Skeletal muscle tissue (tissue), 4 donors: Measurements from ENCODE around the gene GKN1. TPM values are rescaled to one million over a fixed set of nuclear protein-coding genes. Genes with fewer than 3 reads are reported as not detected.

Experiments
- H3K27ac ChIP-seq: one replicate; pipeline ENCODE4 v1.7.0; 2013; ENCODE audit warnings: mild to moderate bottlenecking, low read depth, low read length, inconsistent platforms
- H3K27me3 ChIP-seq, 3 donors: one replicate each; pipeline ENCODE4 v1.7.0; 2013; ENCODE audit warnings: low read length in 3 of 3; ENCODE audit not compliant: control insufficient read depth in 3 of 3, insufficient read depth in 3 of 3
- H3K36me3 ChIP-seq, 3 donors: one replicate each; pipeline ENCODE4 v1.7.0; 2013; ENCODE audit warnings: low read length in 3 of 3; ENCODE audit not compliant: control insufficient read depth in 3 of 3, insufficient read depth in 3 of 3
- H3K4me1 ChIP-seq, 3 donors: one replicate each; pipeline ENCODE4 v1.7.0; 2013; ENCODE audit warnings: low read length in 3 of 3, mild to moderate bottlenecking in 3 of 3; ENCODE audit not compliant: control insufficient read depth in 3 of 3, insufficient read depth in 3 of 3
- H3K4me3 ChIP-seq, 3 donors: one replicate each; pipeline ENCODE4 v1.7.0; 2013; ENCODE audit warnings: low read length in 3 of 3
- H3K9ac ChIP-seq, 3 donors: one replicate each; pipeline ENCODE4 v1.7.0; 2013; ENCODE audit warnings: low read length in 3 of 3, mild to moderate bottlenecking in 3 of 3, moderate library complexity in 2 of 3, low read depth in 1 of 3
- H3K9me3 ChIP-seq, 3 donors: one replicate each; pipeline ENCODE4 v1.7.0; 2013; ENCODE audit warnings: low read length in 3 of 3; ENCODE audit not compliant: control insufficient read depth in 3 of 3
- total RNA-seq: library from RNA; depleted of rRNA; stranded (reverse); fragments of >200 nt; gene quantifications from one replicate; pipeline ENCODE4 v1.2.3, GENCODE V29; 2014
- donor health status: Osteomylitis.

GKN1 gene
- total RNA-seq, 1 donor from 2014 or later = not detected

GRCh38 chr2:69012310-69013141 lies 38.1 kb downstream of the GKN1 start:
- Histone ChIP-seq H3K9ac (peak overlapping the region; percentile 69 to 77 (median 76)), H3K9me3 (no peaks in the 10 kb centered on the region), H3K27ac (peak overlapping the region; percentile 65), H3K36me3 (no peaks in the 10 kb centered on the region), H3K4me1 (peaks cover 21 to 24% (median 22%) of the 10 kb centered on the region in 3 donors), H3K27me3 (peaks cover 0 to 18% (median 15%) of the 10 kb centered on the region in 3 donors), H3K4me3 (peak overlapping the region; percentile 77 to 86 (median 82))

GRCh38 chr2:69013142-69013839 lies 38.9 kb downstream of the GKN1 start, which contains the start of gene ANTXR1:
ANTXR1 (plus strand) TSS chr2:69013179; CDS start chr2:69013500, 321 bp downstream.
- peaks cover 0 to 18% (median 15%) of the 10 kb centered on the region in 3 donors for H3K27me3 ChIP-seq
- no peaks in the 10 kb centered on the region for H3K9me3 ChIP-seq
- H3K4me3 ChIP-seq = peak within 1 kb of the TSS; percentile 77 to 86 (median 82)
- H3K9ac ChIP-seq = peak within 1 kb of the TSS; percentile 69 to 77 (median 76)
- no peaks in the 10 kb centered on the region for H3K36me3 ChIP-seq
- H3K4me1 ChIP-seq = peaks cover 21 to 26% (median 22%) of the 10 kb centered on the region in 3 donors
- H3K27ac ChIP-seq = peak within 1 kb of the TSS; percentile 65

GRCh38 chr2:69013840-69014821 lies 39.7 kb downstream of the GKN1 start:
- peaks cover 21 to 31% (median 22%) of the 10 kb centered on the region in 3 donors for H3K4me1 ChIP-seq
- peaks cover 0 to 18% (median 15%) of the 10 kb centered on the region in 3 donors for H3K27me3 ChIP-seq
- H3K4me3 ChIP-seq = peak overlapping the region; percentile 77 to 86 (median 82)
- H3K9me3 ChIP-seq = no peaks in the 10 kb centered on the region
- H3K36me3 ChIP-seq = no peaks in the 10 kb centered on the region
- peak overlapping the region; percentile 69 to 77 (median 76) for H3K9ac ChIP-seq
- H3K27ac ChIP-seq = peak overlapping the region; percentile 65

GRCh38 chr2:69017080-69017479 lies 42.6 kb downstream of the GKN1 start:
- Histone ChIP-seq H3K36me3 (no peaks in the 10 kb centered on the region), H3K4me1 (peaks cover 21 to 41% (median 28%) of the 10 kb centered on the region in 3 donors), H3K9me3 (no peaks in the 10 kb centered on the region), H3K9ac (no peak overlapping the region), H3K27me3 (peaks cover 0 to 18% (median 15%) of the 10 kb centered on the region in 3 donors), H3K27ac (no peak overlapping the region), H3K4me3 (peak overlapping the region in 1 of 3 donors; percentile 25)

- Histone ChIP-seq H3K4me3 (no peak overlapping the region), H3K9me3 (no peaks in the 10 kb centered on the region), H3K9ac (no peak overlapping the region), H3K27me3 (peaks cover 0 to 15% (median 14%) of the 10 kb centered on the region in 3 donors), H3K27ac (no peak overlapping the region), H3K4me1 (peaks cover 17 to 41% (median 23%) of the 10 kb centered on the region in 3 donors), H3K36me3 (no peaks in the 10 kb centered on the region)
Observed at GRCh38 chr2:69017835-69018234, 43.4 kb downstream of the GKN1 start.

- Histone ChIP-seq H3K9ac (no peak overlapping the region), H3K9me3 (no peaks in the 10 kb centered on the region), H3K4me1 (peaks cover 10 to 38% (median 21%) of the 10 kb centered on the region in 3 donors), H3K36me3 (no peaks in the 10 kb centered on the region), H3K27me3 (peaks cover 0 to 12% (median 9%) of the 10 kb centered on the region in 3 donors), H3K27ac (no peak overlapping the region), H3K4me3 (no peak overlapping the region)
Observed at GRCh38 chr2:69018678-69019095, 44.3 kb downstream of the GKN1 start.

- Histone ChIP-seq H3K4me1 (peaks cover 0 to 27% (median 11%) of the 10 kb centered on the region in 3 donors), H3K4me3 (no peak overlapping the region), H3K27ac (no peak overlapping the region), H3K9ac (no peak overlapping the region), H3K36me3 (no peaks in the 10 kb centered on the region), H3K27me3 (peaks cover 0 to 5% (median 0%) of the 10 kb centered on the region in 3 donors), H3K9me3 (no peaks in the 10 kb centered on the region)
Observed at GRCh38 chr2:69020496-69021426, 46.3 kb downstream of the GKN1 start.

- Histone ChIP-seq H3K9me3 (no peaks in the 10 kb centered on the region), H3K9ac (no peak overlapping the region), H3K36me3 (no peaks in the 10 kb centered on the region), H3K27ac (no peak overlapping the region), H3K4me3 (no peak overlapping the region), H3K27me3 (peaks cover 0 to 5% (median 0%) of the 10 kb centered on the region in 3 donors), H3K4me1 (peaks cover 0 to 22% (median 11%) of the 10 kb centered on the region in 3 donors)
Observed at GRCh38 chr2:69021727-69022126, 47.3 kb downstream of the GKN1 start.
